Endodermal cell (in vitro differentiated cells): ENCODE measurements around the gene PPIC. TPM values are rescaled to one million over a fixed set of nuclear protein-coding genes. Genes with fewer than 3 reads are reported as not detected.

Source experiments
- DNase-seq: peaks from one replicate; pipeline ENCODE4 v3.0.0-alpha.2; 2017
- H3K27ac ChIP-seq: 2 replicates; pipeline ENCODE4 v1.5.1; 2013; ENCODE audit warnings: mild to moderate bottlenecking, low read depth, low read length, moderate library complexity
- H3K27me3 ChIP-seq: 2 replicates; pipeline ENCODE4 v1.6.1; 2013; ENCODE audit warnings: mild to moderate bottlenecking, low read length, moderate library complexity; ENCODE audit not compliant: insufficient read depth, control insufficient read depth, poor library complexity, severe bottlenecking
- H3K36me3 ChIP-seq: 2 replicates; pipeline ENCODE4 v1.7.0; 2013; ENCODE audit warnings: mild to moderate bottlenecking, low read length, moderate library complexity; ENCODE audit not compliant: control insufficient read depth, insufficient read depth
- H3K4me1 ChIP-seq: one replicate; pipeline ENCODE4 v1.7.0; 2013; ENCODE audit warnings: low read length; ENCODE audit not compliant: control insufficient read depth, insufficient read depth
- H3K4me3 ChIP-seq: 2 replicates; pipeline ENCODE4 v1.5.1; 2013; ENCODE audit warnings: mild to moderate bottlenecking, low read length, moderate library complexity
- H3K9ac ChIP-seq: 2 replicates; pipeline ENCODE4 v1.6.1; 2013; ENCODE audit warnings: mild to moderate bottlenecking, low read length, moderate library complexity; ENCODE audit not compliant: poor library complexity, severe bottlenecking; ENCODE audit errors: extremely low read depth
- H3K9me3 ChIP-seq: 2 replicates; pipeline ENCODE4 v1.6.1; 2013; ENCODE audit warnings: mild to moderate bottlenecking, low read length, moderate library complexity; ENCODE audit not compliant: control insufficient read depth
- H3K27ac Mint-ChIP-seq: 2 replicates; pipeline ENCODE4 v1.8.0; 2020; ENCODE audit warnings: mixed read lengths
- H3K27me3 Mint-ChIP-seq: 2 replicates; pipeline ENCODE4 v1.8.0; 2021; ENCODE audit warnings: mild to moderate bottlenecking, mixed read lengths; ENCODE audit not compliant: insufficient read depth
- H3K36me3 Mint-ChIP-seq: 2 replicates; pipeline ENCODE4 v1.8.0; 2020; ENCODE audit warnings: low read depth, mixed read lengths
- H3K4me1 Mint-ChIP-seq: 2 replicates; pipeline ENCODE4 v1.8.0; 2020; ENCODE audit warnings: mixed read lengths
- H3K4me3 Mint-ChIP-seq: 2 replicates; pipeline ENCODE4 v1.8.0; 2020; ENCODE audit warnings: mild to moderate bottlenecking, moderate library complexity, mixed read lengths
- H3K9me3 Mint-ChIP-seq: 2 replicates; pipeline ENCODE4 v1.8.0; 2020; ENCODE audit warnings: mild to moderate bottlenecking, mixed read lengths
- WGBS, 2 experiments: methylation state at CpG; one replicate each; pipeline versions ENCODE4 v1.1.5 to v1.1.7; 2013; ENCODE audit warnings: missing lambda C conversion rate in 2 of 2, mixed read lengths in 1 of 2; ENCODE audit not compliant: insufficient coverage in 1 of 2, insufficient read length in 1 of 2; 5-methylcytosine and 5-hydroxymethylcytosine counted together
- total RNA-seq, 2 donors: library from RNA; stranded (reverse); fragmentation: NEBNext Ultra II Directional in 1 of 2; extraction: Animal tissue kit (Norgen Biotek cat#: 25700) in 1 of 2; gene quantifications; 2 replicates in 1 of 2; 3 replicates in 1 of 2; pipeline ENCODE4 v1.2.1, GENCODE V29; 2021
- TF ChIP-seq, protein P1 (sequence below): fragments of 200-600 bp; sonication (generic); conservative IDR thresholded peaks from 2 replicates; pipeline ENCODE4 v1.5.0; 2021; ENCODE audit warnings: antibody characterized with exemption, mild to moderate bottlenecking

Gene PPIC
- total RNA-seq, 2 donors from 2014 or later = 25.7 to 36.4 TPM

DNA sequence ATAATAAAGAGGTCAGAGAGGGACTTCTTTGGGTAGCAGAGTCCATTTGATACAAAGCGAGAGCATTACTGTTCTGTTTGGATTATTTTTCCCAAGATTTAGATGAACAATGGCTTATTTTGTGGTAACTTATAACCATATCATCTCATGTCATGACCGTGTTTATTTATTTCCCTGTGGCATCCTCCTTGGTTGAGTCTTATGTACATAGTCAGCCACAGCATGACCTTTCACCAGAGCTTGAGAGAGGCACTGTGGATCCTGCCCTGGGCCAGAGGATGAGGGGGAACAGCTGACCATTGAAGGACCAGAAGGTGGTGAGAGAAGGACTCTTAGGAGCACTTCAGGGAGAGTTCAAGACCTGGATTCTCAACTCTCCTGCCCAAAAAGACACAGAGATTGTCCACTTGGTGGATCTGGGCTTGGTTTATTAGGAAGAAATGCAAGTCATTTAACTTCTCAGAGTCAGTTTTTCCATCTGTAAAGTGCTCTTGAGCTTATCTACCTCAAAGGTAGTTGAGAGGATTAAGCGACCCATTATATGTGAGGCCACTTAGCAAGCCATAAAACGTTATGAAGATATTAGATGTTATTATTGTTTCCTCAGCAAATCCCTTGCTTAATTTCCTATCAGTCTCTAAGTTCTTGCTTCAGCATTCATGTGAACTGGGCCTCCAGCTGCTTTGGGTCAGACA is 51.4 kb downstream of the PPIC start:
- no peak for DNase-seq
- no peaks in the 10 kb centered on the region for H3K36me3 Mint-ChIP-seq
- Histone ChIP-seq H3K9me3 (no peaks in the 10 kb centered on the region), H3K9ac (no peak overlapping the region), H3K36me3 (no peaks in the 10 kb centered on the region), H3K27ac (no peak overlapping the region), H3K27me3 (no peaks in the 10 kb centered on the region), H3K4me3 (no peak overlapping the region), H3K4me1 (no peaks in the 10 kb centered on the region)
- H3K4me1 Mint-ChIP-seq = peaks cover 8% of the 10 kb centered on the region
- H3K27ac Mint-ChIP-seq = no peak overlapping the region
- TF ChIP-seq, protein P1, sequence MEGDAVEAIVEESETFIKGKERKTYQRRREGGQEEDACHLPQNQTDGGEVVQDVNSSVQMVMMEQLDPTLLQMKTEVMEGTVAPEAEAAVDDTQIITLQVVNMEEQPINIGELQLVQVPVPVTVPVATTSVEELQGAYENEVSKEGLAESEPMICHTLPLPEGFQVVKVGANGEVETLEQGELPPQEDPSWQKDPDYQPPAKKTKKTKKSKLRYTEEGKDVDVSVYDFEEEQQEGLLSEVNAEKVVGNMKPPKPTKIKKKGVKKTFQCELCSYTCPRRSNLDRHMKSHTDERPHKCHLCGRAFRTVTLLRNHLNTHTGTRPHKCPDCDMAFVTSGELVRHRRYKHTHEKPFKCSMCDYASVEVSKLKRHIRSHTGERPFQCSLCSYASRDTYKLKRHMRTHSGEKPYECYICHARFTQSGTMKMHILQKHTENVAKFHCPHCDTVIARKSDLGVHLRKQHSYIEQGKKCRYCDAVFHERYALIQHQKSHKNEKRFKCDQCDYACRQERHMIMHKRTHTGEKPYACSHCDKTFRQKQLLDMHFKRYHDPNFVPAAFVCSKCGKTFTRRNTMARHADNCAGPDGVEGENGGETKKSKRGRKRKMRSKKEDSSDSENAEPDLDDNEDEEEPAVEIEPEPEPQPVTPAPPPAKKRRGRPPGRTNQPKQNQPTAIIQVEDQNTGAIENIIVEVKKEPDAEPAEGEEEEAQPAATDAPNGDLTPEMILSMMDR = no peak
- no peak overlapping the region for H3K4me3 Mint-ChIP-seq
- WGBS, 2 experiments = 89 to 92% methylated on average over 3 to 4 of the region's 4 CpGs
- H3K27me3 Mint-ChIP-seq = no peaks in the 10 kb centered on the region
- no peaks in the 10 kb centered on the region for H3K9me3 Mint-ChIP-seq

DNA sequence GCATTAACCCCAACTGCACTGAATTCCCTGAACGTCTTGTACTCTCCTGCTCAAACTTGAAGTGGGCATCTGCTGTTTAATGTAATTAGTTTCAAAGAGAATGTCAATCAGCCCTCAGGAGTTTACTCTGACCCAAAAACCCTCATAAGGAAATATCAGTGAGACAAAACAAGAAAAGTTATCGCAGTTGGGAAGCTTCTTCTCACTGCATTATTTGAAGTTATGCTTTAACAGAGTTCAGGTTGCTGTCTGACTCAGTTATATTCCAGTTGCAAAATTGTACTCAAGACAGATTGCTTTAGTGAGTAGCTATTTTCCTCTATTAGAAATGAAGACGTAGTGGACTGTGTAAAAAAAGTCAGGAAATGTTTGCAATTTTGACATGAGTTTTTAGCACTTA is 52.1 kb downstream of the PPIC start:
- no peaks in the 10 kb centered on the region for H3K9me3 Mint-ChIP-seq
- H3K9ac ChIP-seq = no peak overlapping the region
- no peaks in the 10 kb centered on the region for H3K9me3 ChIP-seq
- no peaks in the 10 kb centered on the region for H3K27me3 Mint-ChIP-seq
- TF ChIP-seq, protein P1 = no peak
- H3K4me3 ChIP-seq = no peak overlapping the region
- no peaks in the 10 kb centered on the region for H3K27me3 ChIP-seq
- H3K27ac Mint-ChIP-seq = no peak overlapping the region
- 90 to 100% methylated on average over 1 to 3 of the region's 3 CpGs for WGBS, 2 experiments
- H3K36me3 Mint-ChIP-seq = no peaks in the 10 kb centered on the region
- no peak overlapping the region for H3K4me3 Mint-ChIP-seq
- H3K36me3 ChIP-seq = no peaks in the 10 kb centered on the region
- DNase-seq = no peak
- H3K4me1 Mint-ChIP-seq = peaks cover 8% of the 10 kb centered on the region
- H3K4me1 ChIP-seq = no peaks in the 10 kb centered on the region
- H3K27ac ChIP-seq = no peak overlapping the region

DNA sequence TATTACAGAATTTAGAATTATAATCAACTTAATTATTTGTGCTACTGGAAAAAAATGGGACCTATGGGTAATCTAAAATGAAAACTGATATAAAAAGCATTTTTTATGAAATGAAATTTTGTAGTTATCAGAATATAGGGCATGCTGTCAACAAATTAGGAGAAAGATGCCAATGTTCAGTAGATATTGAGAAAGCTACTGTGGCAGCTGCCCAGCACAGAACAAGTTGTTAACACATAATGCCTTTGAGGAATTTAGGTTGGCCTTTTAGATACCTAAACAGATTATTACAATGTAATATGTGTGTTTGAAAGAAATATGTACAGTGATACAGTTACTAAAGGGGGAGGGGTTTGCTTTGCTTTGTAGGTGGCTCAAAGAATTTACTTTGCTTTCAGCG is 54.1 kb downstream of the PPIC start:
- Mint-ChIP-seq H3K9me3 (no peaks in the 10 kb centered on the region), H3K27me3 (no peaks in the 10 kb centered on the region), H3K27ac (no peak overlapping the region), H3K4me3 (no peak overlapping the region), H3K4me1 (peaks cover 14% of the 10 kb centered on the region), H3K36me3 (no peaks in the 10 kb centered on the region)
- no peaks in the 10 kb centered on the region for H3K36me3 ChIP-seq
- no peak overlapping the region for H3K9ac ChIP-seq
- H3K9me3 ChIP-seq = no peaks in the 10 kb centered on the region
- no peak overlapping the region for H3K4me3 ChIP-seq
- no peak overlapping the region for H3K27ac ChIP-seq
- TF ChIP-seq, protein P1 = no peak
- DNase-seq = no peak
- no peaks in the 10 kb centered on the region for H3K4me1 ChIP-seq
- H3K27me3 ChIP-seq = no peaks in the 10 kb centered on the region
- WGBS, 2 experiments = no CpG with 5 or more reads among the region's 1 CpG
